Endothelial cell of umbilical vein (primary cell): Measurements from ENCODE around the gene ZNF284. TPM values are rescaled to one million over a fixed set of nuclear protein-coding genes. Genes with fewer than 3 reads are reported as not detected.

Source experiments
- BruUV-seq: library from RNA; stranded (reverse); fragments of 400-500 nt; replicated peaks from 2 replicates; lab custom pipeline; 2021; lab: Mats Ljungman, UMichigan
- CTCF ChIA-PET: fragments of 300-600, 350-600 bp; sonication (Branson Sonifier 250); formaldehyde crosslinking; loops from one replicate; lab custom pipeline; 2021; ENCODE audit warnings: antibody characterized with exemption, inconsistent platforms; lab: Charles Lee
- POLR2A ChIA-PET: fragments of 300-600, 350-600 bp; sonication (Branson Sonifier 250); formaldehyde crosslinking; loops from one replicate; lab custom pipeline; 2021; ENCODE audit warnings: antibody characterized with exemption, inconsistent platforms; lab: Charles Lee
- DNase-seq: peaks from one replicate; pipeline ENCODE4 v3.0.0-alpha.2; 2011; ENCODE audit warnings: low read depth, low spot score
- FAIRE-seq: peaks from 2 replicates; lab custom pipeline; 2011; peaks lifted over from hg19 to GRCh38; lab: Jason Lieb, UNC
- H2AFZ ChIP-seq: 2 replicates; pipeline ENCODE4 v1.6.0; 2012; ENCODE audit warnings: low read depth, low read length, control low read depth, inconsistent platforms
- H3K27ac ChIP-seq: 2 replicates; pipeline ENCODE4 v1.5.1; 2011; ENCODE audit warnings: low read depth, mild to moderate bottlenecking, control low read depth, low read length, moderate library complexity; ENCODE audit not compliant: insufficient read depth
- H3K27me3 ChIP-seq, 2 experiments: 2 replicates each; pipeline versions ENCODE4 v1.6.0 to v1.6.1; 2011; ENCODE audit warnings: low read length in 2 of 2, mixed read lengths in 1 of 2; ENCODE audit not compliant: control insufficient read depth in 2 of 2, insufficient read depth in 2 of 2
- H3K36me3 ChIP-seq, 2 experiments: 2 replicates in 1 of 2; 3 replicates in 1 of 2; pipeline ENCODE4 v1.5.1; 2011; ENCODE audit warnings: low read length in 2 of 2, mild to moderate bottlenecking in 1 of 2, moderate library complexity in 1 of 2; ENCODE audit not compliant: control insufficient read depth in 2 of 2, insufficient read depth in 2 of 2; ENCODE audit errors: extremely low read depth in 1 of 2
- H3K4me1 ChIP-seq: 3 replicates; pipeline ENCODE4 v1.5.1; 2011; ENCODE audit warnings: mild to moderate bottlenecking, low read length; ENCODE audit not compliant: control insufficient read depth, insufficient read depth; ENCODE audit errors: extremely low read depth
- H3K4me2 ChIP-seq: 2 replicates; pipeline ENCODE4 v1.6.1; 2011; ENCODE audit warnings: low read length, control low read depth, mixed read lengths; ENCODE audit not compliant: insufficient read depth
- H3K4me3 ChIP-seq, 3 experiments: fragments of 200-600 bp in 1 of 3; sonication (generic), shearing (Covaris generic) in 1 of 3; replicated peaks in 1 of 3; 2 replicates each; pipeline ENCODE4 v1.5.1; 2011 to 2016; ENCODE audit warnings: control low read depth in 3 of 3, low read length in 3 of 3, mild to moderate bottlenecking in 2 of 3, inconsistent platforms in 1 of 3, low read depth in 1 of 3, moderate library complexity in 1 of 3; ENCODE audit not compliant: insufficient read depth in 1 of 3
- H3K79me2 ChIP-seq: 2 replicates; pipeline ENCODE4 v1.6.0; 2012; ENCODE audit warnings: low read length, inconsistent platforms; ENCODE audit not compliant: control insufficient read depth, insufficient read depth
- H3K9ac ChIP-seq: replicated peaks from 2 replicates; pipeline ENCODE3; 2011; ENCODE audit warnings: low read length, control low read depth; ENCODE audit not compliant: insufficient read depth; ENCODE audit errors: extremely low read depth
- H3K9me1 ChIP-seq: replicated peaks from 3 replicates; pipeline ENCODE4 v1.6.0; 2011; ENCODE audit warnings: mild to moderate bottlenecking, low read length; ENCODE audit not compliant: control insufficient read depth, insufficient read depth; ENCODE audit errors: extremely low read depth
- H3K9me3 ChIP-seq: replicated peaks from 2 replicates; pipeline ENCODE4 v1.5.1; 2012; ENCODE audit warnings: low read length, inconsistent platforms; ENCODE audit not compliant: control insufficient read depth, insufficient read depth
- H4K20me1 ChIP-seq: replicated peaks from 2 replicates; pipeline ENCODE3; 2011; ENCODE audit warnings: mild to moderate bottlenecking, low read length; ENCODE audit not compliant: control insufficient read depth, insufficient read depth; ENCODE audit errors: extremely low read depth
- CTCF ChIP-seq, 2 donors: IDR thresholded peaks; 1 replicate in 1 of 2; 2 replicates in 1 of 2; pipeline ENCODE4 v1.5.1; 2011; ENCODE audit warnings: low read length in 2 of 2, mild to moderate bottlenecking in 2 of 2, moderate library complexity in 2 of 2, control low read depth in 1 of 2, inconsistent platforms in 1 of 2, low read depth in 1 of 2; ENCODE audit not compliant: insufficient read depth in 1 of 2; ENCODE audit errors: extremely low read depth in 1 of 2
- EZH2 ChIP-seq: IDR thresholded peaks from 2 replicates; pipeline ENCODE4 v1.6.1; 2012; ENCODE audit warnings: borderline replicate concordance, low read depth, mild to moderate bottlenecking, moderate library complexity, low read length, inconsistent platforms; ENCODE audit not compliant: severe bottlenecking
- FOS ChIP-seq: IDR thresholded peaks from 2 replicates; pipeline ENCODE4 v1.6.1; 2011; ENCODE audit warnings: mild to moderate bottlenecking, low read length, moderate library complexity, borderline replicate concordance; ENCODE audit not compliant: insufficient read depth
- GATA2 ChIP-seq: IDR thresholded peaks from 2 replicates; pipeline ENCODE4 v1.7.0; 2011; ENCODE audit warnings: low read depth, mild to moderate bottlenecking, moderate library complexity, mixed read lengths, low read length; ENCODE audit not compliant: insufficient read length, insufficient read depth
- JUN ChIP-seq: IDR thresholded peaks from 2 replicates; pipeline ENCODE4 v1.6.1; 2011; ENCODE audit warnings: borderline replicate concordance, low read depth; ENCODE audit not compliant: insufficient read length, insufficient read depth
- MYC ChIP-seq: IDR thresholded peaks from one replicate; pipeline ENCODE4 v1.6.1; 2011; ENCODE audit warnings: mild to moderate bottlenecking, low read depth, low read length
- POLR2A ChIP-seq: IDR thresholded peaks from 2 replicates; pipeline ENCODE4 v1.6.1; 2012; ENCODE audit warnings: low read depth, mild to moderate bottlenecking, control low read depth, low read length
- POLR2AphosphoS5 ChIP-seq: IDR thresholded peaks from 2 replicates; pipeline ENCODE4 v1.6.1; 2012; ENCODE audit warnings: low read depth, mild to moderate bottlenecking, control low read depth, low read length, moderate library complexity; ENCODE audit not compliant: insufficient read depth
- dilution Hi-C: fragments of 300-500 bp; cut with MboI; formaldehyde crosslinking; loops from one replicate; pipeline ENCODE4 v1.15.0; 2019; ENCODE audit warnings: low sequenced_read_pairs; ENCODE audit not compliant: extremely low pct_ligation_motif_present
- intact Hi-C: fragments of 100-400 bp; cut with micrococcal nuclease; formaldehyde crosslinking; loops from one replicate; pipeline ENCODE4 v1.10.0; 2022
- polyA plus RNA-seq, 4 experiments: library from polyadenylated mRNA; depleted of rRNA in 3 of 4; stranded (reverse) in 3 of 4; unstranded in 1 of 4; fragments of >200 nt; gene quantifications; 2 replicates each; pipeline versions ENCODE4 v1.2.1 to v1.2.3, GENCODE V29; 2011 to 2012; ENCODE audit warnings: missing spikeins in 1 of 4
- small RNA-seq: library from RNA; depleted of rRNA; stranded (forward); fragments of <200 nt; gene quantifications from one replicate; pipeline ENCODE3, GENCODE V24; 2012; ENCODE audit warnings: low replicate concordance, low read depth; ENCODE audit not compliant: insufficient read depth, insufficient read length
- total RNA-seq: library from RNA; stranded (reverse); gene quantifications from 2 replicates; pipeline ENCODE4 v1.2.3, GENCODE V29; 2021
- TF ChIP-seq, protein P1 (sequence below): IDR thresholded peaks from 2 replicates; pipeline ENCODE4 v1.6.1; 2011; ENCODE audit not compliant: insufficient read depth, insufficient read length

Gene ZNF284
- total and polyA plus RNA-seq, 2 donors (not counting 3 experiments of a cell fraction or from before 2014, with no cell fraction given): 0.98 to 2.4 TPM

DNA sequence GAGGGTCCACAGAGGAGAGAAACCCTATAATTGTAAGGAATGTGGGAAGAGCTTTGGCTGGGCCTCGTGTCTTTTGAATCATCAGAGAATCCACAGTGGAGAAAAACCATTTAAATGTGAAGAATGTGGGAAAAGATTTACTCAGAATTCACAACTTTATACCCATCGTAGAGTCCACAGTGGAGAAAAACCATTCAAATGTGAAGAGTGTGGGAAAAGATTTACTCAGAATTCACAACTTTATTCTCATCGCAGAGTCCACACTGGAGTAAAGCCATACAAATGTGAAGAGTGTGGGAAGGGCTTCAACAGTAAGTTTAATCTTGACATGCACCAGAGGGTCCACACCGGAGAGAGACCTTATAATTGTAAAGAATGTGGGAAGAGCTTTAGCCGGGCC lies 60.0 kb downstream of the ZNF284 start:
- Histone ChIP-seq H2AFZ (no peak overlapping the region), H3K9me3 (peaks cover 6% of the 10 kb centered on the region), H4K20me1 (no peaks in the 10 kb centered on the region), H3K4me1 (no peaks in the 10 kb centered on the region), H3K4me2 (no peak overlapping the region), H3K27ac (no peak overlapping the region), H3K9me1 (no peaks in the 10 kb centered on the region), H3K36me3 (peaks cover 2 to 10% of the 10 kb centered on the region in 2 experiments), H3K9ac (no peak overlapping the region), H3K4me3 (no peak overlapping the region), H3K27me3 (no peaks in the 10 kb centered on the region), H3K79me2 (no peaks in the 10 kb centered on the region)
- dilution Hi-C loops (no loop called here), intact Hi-C loops (no loop called here)
- DNase-seq (no peak), FAIRE-seq (no peak)
- ChIA-PET CTCF (no interaction called here), POLR2A (no interaction called here)
- TF ChIP-seq MYC: no peak
- TF ChIP-seq, protein P1, sequence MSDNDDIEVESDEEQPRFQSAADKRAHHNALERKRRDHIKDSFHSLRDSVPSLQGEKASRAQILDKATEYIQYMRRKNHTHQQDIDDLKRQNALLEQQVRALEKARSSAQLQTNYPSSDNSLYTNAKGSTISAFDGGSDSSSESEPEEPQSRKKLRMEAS: no peak
- no peak for TF ChIP-seq GATA2
- TF ChIP-seq CTCF (IDR thresholded peaks at IDR 0.05; ENCODE audit: extremely low read depth in 1 of 2, insufficient read depth in 1 of 2, low read depth in 1 of 2, low read length in 2 of 2): no peak
- TF ChIP-seq POLR2AphosphoS5: no peak
- TF ChIP-seq JUN: no peak
- no peak for TF ChIP-seq POLR2A
- no peak for TF ChIP-seq EZH2
- TF ChIP-seq FOS: no peak
- BruUV-seq: no TSS peak

Small RNA genes within 50 kb of the gene (small RNA-seq; reads per million reads assigned to genes)
- gene RNU6-902P: not detected

Other genes with a start within 250 kb of the ZNF284 start
- gene ZNF283, start 244.8 kb upstream of the ZNF284 start, total RNA-seq: 6.0 and 10.7 TPM in 2 replicates
- gene ZNF283, start 244.8 kb upstream of the ZNF284 start, polyA plus RNA-seq: 1.4 and 1.9 TPM in 2 replicates
- 0.62 and 1.5 TPM in 2 replicates for gene ZNF404, start 188.2 kb upstream of the ZNF284 start, total RNA-seq
- 0.37 and 0.68 TPM in 2 replicates for gene ZNF404, start 188.2 kb upstream of the ZNF284 start, polyA plus RNA-seq
- 10.8 and 11.2 TPM in 2 replicates for gene ZNF45, start 136.9 kb upstream of the ZNF284 start, total RNA-seq
- gene ZNF45, start 136.9 kb upstream of the ZNF284 start, polyA plus RNA-seq: 4.7 and 6.1 TPM in 2 replicates
- gene ZNF221, start 120.9 kb upstream of the ZNF284 start, total RNA-seq: 4.2 and 6.0 TPM in 2 replicates
- 0.45 and 1.4 TPM in 2 replicates for gene ZNF221, start 120.9 kb upstream of the ZNF284 start, polyA plus RNA-seq
- 5.9 and 7.6 TPM in 2 replicates for gene ZNF155, start 88.0 kb upstream of the ZNF284 start, total RNA-seq
- gene ZNF155, start 88.0 kb upstream of the ZNF284 start, polyA plus RNA-seq: 1.8 and 2.0 TPM in 2 replicates
- gene ZNF230, start 69.2 kb upstream of the ZNF284 start, total RNA-seq: 2.9 TPM in 2 replicates
- gene ZNF230, start 69.2 kb upstream of the ZNF284 start, polyA plus RNA-seq: 1.4 and 1.5 TPM in 2 replicates
- gene ZNF222, start 46.8 kb upstream of the ZNF284 start, total RNA-seq: 4.7 and 5.2 TPM in 2 replicates
- 0.99 and 2.2 TPM in 2 replicates for gene ZNF222, start 46.8 kb upstream of the ZNF284 start, polyA plus RNA-seq
- gene ZNF223, start 20.1 kb upstream of the ZNF284 start, total RNA-seq: 3.4 and 3.7 TPM in 2 replicates
- gene ZNF223, start 20.1 kb upstream of the ZNF284 start, polyA plus RNA-seq: 1.2 and 1.6 TPM in 2 replicates
- gene ZNF224, start 22.2 kb downstream of the ZNF284 start, total RNA-seq: 19.4 and 21.8 TPM in 2 replicates
- 6.8 and 8.5 TPM in 2 replicates for gene ZNF224, start 22.2 kb downstream of the ZNF284 start, polyA plus RNA-seq
- 3.9 and 4.1 TPM in 2 replicates for gene ZNF225, start 41.2 kb downstream of the ZNF284 start, total RNA-seq
- 0.83 and 0.92 TPM in 2 replicates for gene ZNF225, start 41.2 kb downstream of the ZNF284 start, polyA plus RNA-seq
- gene ZNF234, start 69.4 kb downstream of the ZNF284 start, total RNA-seq: 10.6 and 11.9 TPM in 2 replicates
- gene ZNF234, start 69.4 kb downstream of the ZNF284 start, polyA plus RNA-seq: 2.1 and 2.5 TPM in 2 replicates
- 19.7 and 19.8 TPM in 2 replicates for gene ZNF226, start 92.9 kb downstream of the ZNF284 start, total RNA-seq
- 5.9 and 8.8 TPM in 2 replicates for gene ZNF226, start 92.9 kb downstream of the ZNF284 start, polyA plus RNA-seq
- gene ZNF227, start 140.4 kb downstream of the ZNF284 start, total RNA-seq: 17.2 and 17.8 TPM in 2 replicates
- gene ZNF227, start 140.4 kb downstream of the ZNF284 start, polyA plus RNA-seq: 2.8 and 3.4 TPM in 2 replicates
- gene ZNF233, start 187.7 kb downstream of the ZNF284 start, total RNA-seq: 0.76 and 0.88 TPM in 2 replicates
- gene ZNF233, start 187.7 kb downstream of the ZNF284 start, polyA plus RNA-seq: 0.15 and 0.25 TPM in 2 replicates
- 5.2 TPM in 2 replicates for gene ZNF235, start 232.9 kb downstream of the ZNF284 start, total RNA-seq
- 1.8 and 2.0 TPM in 2 replicates for gene ZNF235, start 232.9 kb downstream of the ZNF284 start, polyA plus RNA-seq